CD4-positive, alpha-beta T cell treated with Interferon gamma for 1 hour (primary cell): ENCODE data around the gene ZYX.
"Not testable (repeated sequence)": the region's sequence is repeated elsewhere in the genome, so short reads cannot be mapped to it uniquely, and the experiment has no call there.

Experiments
- DNase-seq: peaks from one replicate; pipeline ENCODE4 v3.0.0-alpha.2; 2020

The ZYX gene

DNA sequence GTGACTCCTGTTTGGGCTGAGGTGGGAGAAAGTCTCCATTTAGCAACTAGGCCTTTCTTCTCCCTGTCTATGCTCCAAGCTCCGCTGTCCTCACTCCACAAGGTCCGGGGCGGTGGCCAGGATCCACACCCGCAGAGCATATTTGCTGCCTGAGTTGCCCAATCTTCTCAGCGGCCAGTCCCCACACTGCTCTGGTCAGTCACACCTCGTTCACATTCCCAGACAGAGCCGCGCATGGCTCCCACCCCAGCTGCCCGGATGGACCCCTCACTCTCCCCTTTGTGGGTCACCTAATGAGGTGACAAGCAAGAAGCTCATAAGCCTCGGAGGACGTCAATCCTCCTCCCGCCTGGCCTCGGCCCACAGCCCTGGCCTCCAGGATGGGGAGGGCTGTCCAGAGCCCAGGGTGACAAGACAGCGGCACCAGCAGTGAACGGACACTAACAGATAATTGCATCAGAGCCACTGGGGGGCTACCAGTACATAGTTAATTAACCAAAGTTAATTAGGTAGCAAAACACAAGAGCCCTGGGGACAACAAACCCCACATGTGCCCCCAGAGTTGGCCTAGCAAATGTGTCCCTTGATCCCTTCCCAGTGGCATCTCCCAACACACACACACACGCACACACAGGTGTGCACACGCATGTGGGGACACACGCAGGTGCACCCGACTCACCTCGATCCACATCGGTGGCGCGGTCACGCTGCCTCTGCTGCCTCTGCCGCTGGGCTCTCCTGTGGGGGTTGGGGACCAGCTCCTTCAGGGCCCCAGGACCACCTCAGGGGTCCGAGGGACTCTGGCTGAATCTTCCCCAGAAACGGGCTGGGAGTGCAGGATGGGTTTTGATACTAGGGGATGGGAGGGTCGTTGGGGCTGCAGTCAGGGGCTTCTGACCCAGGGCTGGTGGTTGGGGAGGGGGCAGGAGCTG lies 15.7 kb downstream of the ZYX start:
- no peak for DNase-seq

DNA sequence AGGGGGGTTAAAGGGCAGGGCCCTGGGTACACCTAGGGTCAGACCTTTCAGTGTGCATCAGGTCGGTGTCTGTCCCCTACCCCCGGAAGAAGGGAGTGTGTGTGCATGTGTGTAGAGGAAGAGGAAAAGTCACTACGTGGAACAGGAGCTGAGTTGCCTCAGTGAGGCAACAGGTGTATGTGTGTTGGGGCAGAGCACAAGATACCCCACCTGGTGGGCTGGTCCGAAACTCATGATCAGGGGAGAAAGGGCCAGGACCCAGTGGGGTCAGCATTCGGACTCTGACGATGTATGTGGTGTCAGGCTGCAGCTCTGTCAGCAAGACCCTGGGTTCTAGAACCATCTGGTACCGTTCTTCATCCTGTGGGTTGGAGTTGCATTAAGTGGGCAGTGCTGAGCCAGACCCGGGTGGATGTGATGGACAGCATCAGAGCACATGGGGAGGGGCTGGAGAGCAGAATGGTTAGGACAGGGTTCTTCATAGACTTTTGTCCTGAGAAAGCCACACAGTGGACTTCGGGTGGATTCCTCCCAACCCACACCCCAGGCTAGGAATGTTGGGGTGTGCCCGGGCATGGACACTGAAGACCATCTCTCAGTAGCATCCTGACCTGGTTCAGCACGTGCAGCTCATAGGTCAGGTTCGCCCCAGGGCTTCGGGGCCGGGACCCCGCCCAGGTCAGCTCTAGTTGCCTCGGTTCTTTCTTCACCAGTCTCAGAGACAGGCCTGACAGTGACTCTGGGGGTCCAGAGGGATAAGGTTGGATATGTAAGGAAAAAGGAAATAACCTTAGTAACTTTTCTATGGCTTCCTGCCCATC lies 16.8 kb downstream of the ZYX start:
- no peak for DNase-seq

DNA sequence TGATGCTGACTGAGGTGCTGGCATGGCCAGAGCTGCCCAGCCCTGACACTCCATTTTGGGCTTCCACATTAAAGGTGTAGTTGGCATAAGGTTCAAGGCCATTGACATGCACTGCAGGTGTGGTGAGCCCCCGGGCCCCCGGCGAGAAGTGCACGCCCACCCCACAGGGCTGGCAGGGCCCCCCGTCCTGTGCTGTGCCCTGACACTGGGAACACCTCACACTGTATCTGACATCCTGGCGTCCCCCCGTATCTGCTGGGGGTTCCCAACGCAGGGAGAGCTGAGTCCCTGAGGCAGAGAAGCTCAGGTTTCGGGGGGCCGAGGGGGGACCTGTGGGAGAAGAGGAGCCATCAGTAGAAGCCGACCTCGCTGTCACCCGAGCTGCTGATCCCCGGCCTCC lies 17.5 kb downstream of the ZYX start:
- DNase-seq = no peak

DNA sequence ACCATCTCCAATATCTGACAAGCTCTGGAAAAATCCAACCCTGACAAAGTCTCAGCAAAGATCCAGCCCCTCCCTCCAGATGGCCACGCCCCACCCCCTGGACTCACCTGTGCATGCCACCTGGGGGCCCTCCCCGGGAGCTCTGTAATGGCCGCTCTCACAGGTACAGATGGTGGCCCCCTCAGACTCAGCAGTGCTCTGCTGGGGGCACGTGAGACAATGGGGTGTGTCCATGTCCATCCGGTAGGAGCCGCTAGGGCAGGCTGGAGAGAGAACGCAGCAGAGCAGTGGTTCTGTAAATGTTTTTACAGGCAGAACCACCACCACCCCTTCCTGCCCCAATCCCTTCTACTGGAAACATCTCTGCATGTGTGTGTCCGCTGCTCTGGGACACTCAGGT lies 18.0 kb downstream of the ZYX start:
- DNase-seq = no peak

GRCh38 chr7:143399642-143400041 lies 18.5 kb downstream of the ZYX start:
- DNase-seq = no peak

- DNase-seq = no peak
These were observed 20.1 kb downstream of the ZYX start for GRCh38 chr7:143401265-143401664.

- DNase-seq = not testable (repeated sequence)
These were observed 21.1 kb downstream of the ZYX start for GRCh38 chr7:143402233-143402632.

DNA sequence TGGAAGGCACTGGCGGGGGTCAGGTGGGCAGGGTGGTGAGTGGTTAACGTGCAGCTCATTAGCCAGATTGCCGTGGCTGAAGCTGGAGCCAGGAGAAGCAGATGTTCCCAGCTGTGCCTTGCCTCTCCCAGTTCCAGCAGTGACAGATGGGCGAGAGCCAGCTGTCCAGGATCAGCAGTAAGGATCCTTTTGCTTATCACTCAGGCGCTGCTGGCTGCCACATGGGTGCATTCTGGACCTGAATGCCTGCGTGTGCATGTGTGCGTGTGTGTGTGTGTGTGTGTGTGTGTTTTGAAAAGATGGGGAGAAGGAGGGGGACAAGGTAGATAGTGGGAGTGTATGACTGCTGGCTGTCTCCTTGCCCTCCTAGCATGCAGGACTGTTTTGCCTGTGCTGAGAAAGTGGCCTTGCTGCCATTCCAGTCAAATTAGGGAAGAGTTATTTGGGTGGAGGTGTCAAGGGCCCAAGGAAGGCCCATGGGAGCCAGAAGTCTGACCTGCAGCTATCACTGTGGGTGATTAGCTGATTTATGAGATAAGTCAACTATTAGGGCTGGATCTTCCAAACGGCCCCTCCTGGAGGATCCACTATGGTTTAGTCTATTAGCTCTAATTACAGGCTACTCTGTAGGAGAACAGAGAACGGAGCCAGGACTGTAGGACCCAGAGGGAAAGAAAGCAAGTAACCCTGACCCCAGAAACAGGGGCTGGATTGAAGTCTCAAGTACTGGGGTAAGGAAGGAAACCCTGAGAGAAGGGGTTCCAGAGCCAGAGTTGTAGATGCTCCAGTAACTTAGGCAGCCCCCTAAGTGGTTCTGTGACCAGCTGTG lies 24.2 kb downstream of the ZYX start:
- no peak for DNase-seq

DNA sequence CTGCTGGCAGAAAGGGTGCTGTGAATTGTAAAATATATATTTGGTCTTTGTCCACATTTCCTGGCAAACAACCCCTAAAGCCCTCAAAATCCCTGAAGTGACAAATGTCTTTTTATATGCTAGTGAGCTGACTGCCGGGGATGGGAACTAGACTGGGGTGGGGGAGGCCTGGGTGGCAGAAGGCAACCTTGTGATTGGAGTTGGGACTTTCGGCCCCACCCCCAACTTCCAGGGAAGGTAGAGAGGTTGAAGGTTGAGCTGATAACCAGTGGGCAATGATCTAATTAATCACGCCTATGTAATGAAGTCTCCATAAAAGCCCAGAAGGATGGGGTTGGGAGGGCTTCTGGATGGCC lies 24.8 kb downstream of the ZYX start:
- DNase-seq = no peak

- peak; percentile 39 for DNase-seq
These were observed 26.4 kb downstream of the ZYX start for GRCh38 chr7:143407287-143408251.

DNA sequence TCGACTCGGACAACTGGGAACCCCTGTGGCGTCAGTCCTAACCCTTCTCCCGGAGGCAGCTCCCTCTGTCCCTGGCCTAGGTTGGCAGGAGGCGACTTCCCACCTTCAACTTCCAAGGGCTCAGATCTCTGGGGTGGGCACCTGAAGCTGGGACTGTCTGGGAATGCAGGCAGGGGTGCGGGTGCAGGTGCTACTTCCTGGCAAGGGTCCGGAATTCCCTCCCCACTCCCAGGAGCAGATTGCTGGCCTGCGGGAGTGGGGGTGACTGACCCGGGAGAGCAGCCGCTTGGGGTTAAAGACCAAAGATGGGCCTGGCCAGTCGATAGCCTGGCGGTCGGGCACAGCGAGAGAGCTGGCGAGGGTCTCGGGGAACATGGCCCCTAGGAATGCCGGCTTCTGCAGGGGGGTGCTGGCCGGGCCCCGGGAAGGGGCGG lies 27.1 kb downstream of the ZYX start:
- DNase-seq = no peak

DNA sequence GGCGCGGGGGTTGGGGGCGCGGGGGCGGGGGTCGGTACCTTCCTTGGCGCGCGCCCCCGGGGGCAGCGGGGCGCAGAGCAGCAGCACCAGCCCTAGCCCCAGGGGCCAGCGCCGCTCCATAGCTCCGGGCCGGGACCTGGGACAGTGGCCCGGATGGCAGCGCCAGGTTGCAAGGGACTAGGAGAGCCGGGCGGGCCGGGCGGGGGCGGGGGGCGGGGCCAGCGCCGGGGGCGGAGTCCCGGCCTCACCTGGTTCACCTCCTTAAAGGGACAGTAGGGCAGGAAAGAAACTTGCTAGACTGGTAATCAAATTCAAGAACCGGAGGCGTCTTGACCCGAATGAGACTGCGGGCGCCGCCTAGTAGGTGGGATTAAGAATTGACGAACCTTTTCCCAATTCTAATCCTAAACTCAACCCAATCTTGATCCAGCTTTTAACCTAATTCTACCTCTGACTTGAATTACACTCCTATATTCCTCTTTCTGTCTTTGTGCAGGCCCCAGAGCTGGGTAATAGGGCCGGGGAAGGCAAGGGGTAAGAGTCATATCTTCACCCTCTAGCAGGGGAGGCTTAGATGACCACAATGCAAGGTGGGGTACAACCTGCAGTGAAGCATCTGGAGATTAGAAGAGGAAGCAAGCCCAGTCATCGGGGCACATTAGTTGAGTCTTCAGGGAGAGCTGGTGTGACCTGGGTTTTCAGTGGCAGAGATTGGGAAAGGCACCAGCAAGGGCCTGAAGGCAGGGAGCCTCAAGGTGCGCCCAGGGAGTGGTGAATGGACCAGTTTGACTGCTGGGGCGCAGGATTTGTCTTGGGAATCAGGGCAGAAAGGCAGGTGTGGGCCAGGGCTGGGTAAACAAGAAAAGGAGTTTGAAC lies 27.8 kb downstream of the ZYX start, which contains the start of gene EPHA1:
TSS of gene EPHA1 (minus strand) at position 171 of the 876 bp plus-strand sequence. CDS start at position 120, 51 bp downstream.
- peak; percentile 59 for DNase-seq

DNA sequence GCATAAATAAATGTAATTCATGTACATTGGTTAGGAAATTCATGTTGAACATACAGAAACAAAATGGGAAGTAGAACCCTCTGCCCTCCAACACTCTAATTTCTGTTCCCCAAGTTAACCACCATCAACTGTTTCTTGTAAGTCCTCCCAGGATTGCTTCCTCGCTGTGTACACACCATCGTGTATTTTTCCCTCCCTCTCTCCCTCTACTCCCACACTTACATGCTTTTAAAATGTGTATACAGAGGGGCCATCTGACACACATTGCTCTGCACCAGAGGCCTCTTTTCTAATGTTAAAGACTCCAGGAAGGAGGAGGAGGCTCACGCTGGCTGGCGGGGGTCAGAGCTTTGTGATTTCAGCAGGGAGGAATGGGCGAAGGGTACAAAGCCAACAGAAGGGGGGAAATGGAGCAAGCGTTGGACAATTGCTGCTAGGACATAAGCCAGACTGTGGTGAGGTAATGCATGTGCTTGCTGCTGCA lies 29.4 kb downstream of the ZYX start:
- no peak for DNase-seq

GRCh38 chr7:143411976-143412708 lies 31.0 kb downstream of the ZYX start:
- DNase-seq = no peak

- DNase-seq = no peak
These were observed 32.0 kb downstream of the ZYX start for GRCh38 chr7:143413123-143413522.

DNA sequence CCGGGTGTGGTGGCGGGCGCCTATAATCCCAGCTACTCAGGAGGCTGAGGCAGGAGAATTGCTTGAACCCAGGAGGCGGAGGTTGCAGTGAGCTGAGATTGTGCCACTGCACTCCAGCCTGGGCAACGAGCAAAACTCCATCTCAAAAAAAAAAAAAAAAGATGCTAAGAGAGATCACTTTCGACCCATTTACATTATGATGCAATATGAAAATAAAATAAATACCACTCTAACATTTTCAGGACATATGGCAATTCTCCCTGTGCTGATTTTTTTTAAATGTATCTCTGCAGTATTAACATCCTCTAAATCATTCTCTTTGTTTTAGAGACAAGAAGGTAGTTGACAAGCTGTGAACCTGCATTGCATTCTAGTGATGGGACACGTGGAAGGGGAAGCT lies 34.1 kb downstream of the ZYX start:
- not testable (repeated sequence) for DNase-seq

GRCh38 chr7:143415742-143416397 lies 34.7 kb downstream of the ZYX start:
- no peak for DNase-seq

DNA sequence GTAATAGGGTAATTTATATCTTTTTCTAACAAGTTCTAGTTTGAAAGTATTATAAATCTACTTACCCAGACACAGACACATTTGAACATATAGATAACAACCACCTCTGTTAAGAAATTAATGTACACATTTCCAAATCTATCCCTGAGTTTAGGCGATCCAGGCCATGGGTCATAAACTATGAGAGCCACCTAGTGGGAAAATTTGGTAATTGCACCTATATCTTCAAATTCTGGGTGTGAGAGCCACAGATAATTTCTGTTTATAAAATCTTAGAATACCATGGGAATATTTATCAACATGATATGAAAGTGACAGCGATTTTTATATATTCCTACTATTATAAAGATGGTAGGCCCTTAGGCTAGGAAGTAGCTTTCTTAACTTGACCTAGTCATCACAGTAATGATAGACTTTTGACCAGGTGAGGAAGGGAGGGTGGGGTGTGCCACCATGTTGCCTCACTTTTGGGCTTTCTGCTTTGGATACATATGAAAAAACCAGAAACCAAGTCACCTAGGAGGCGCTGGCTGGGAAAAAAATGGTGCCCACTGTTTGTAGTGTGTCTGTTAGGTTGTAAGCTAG lies 35.5 kb downstream of the ZYX start:
- no peak for DNase-seq
